Fibroblast of lung (primary cell): Measurements from ENCODE around the gene TNC.

Source experiments
- EZH2 ChIP-seq: IDR thresholded peaks from 2 replicates; pipeline ENCODE4 v1.5.1; 2012; ENCODE audit warnings: low read length, control low read depth, mild to moderate bottlenecking; ENCODE audit errors: missing control alignments
- TF ChIP-seq, protein P1 (sequence below), 2 donors: IDR thresholded peaks in 1 of 2; conservative IDR thresholded peaks in 1 of 2; 1 replicate in 1 of 2; 2 replicates in 1 of 2; pipeline ENCODE4 v1.5.1; 2011 to 2012; ENCODE audit warnings: low read length in 2 of 2, control low read depth in 1 of 2, inconsistent platforms in 1 of 2, low read depth in 1 of 2, mild to moderate bottlenecking in 1 of 2

DNA sequence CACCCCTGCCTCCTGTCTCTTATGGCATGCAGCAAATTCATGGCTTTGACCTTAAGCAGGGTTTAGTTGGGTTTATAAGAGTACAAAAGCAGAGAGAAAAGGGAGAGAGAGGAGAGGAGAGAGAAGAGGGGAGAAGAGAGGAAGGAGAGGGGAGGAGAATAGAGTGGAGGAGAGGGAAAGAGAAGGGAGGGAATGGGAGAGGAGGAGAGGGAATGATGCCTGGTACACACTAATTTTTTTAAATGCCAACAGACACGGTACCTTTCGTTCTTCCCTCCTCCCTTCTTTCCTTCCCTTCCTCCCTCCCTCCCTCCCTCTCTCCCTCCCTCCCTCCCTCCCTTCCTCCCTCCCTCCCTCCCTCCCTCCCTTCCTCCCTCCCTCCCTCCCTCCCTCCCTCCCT, 48.7 kb downstream of the TNC start:
- TF ChIP-seq, protein P1, sequence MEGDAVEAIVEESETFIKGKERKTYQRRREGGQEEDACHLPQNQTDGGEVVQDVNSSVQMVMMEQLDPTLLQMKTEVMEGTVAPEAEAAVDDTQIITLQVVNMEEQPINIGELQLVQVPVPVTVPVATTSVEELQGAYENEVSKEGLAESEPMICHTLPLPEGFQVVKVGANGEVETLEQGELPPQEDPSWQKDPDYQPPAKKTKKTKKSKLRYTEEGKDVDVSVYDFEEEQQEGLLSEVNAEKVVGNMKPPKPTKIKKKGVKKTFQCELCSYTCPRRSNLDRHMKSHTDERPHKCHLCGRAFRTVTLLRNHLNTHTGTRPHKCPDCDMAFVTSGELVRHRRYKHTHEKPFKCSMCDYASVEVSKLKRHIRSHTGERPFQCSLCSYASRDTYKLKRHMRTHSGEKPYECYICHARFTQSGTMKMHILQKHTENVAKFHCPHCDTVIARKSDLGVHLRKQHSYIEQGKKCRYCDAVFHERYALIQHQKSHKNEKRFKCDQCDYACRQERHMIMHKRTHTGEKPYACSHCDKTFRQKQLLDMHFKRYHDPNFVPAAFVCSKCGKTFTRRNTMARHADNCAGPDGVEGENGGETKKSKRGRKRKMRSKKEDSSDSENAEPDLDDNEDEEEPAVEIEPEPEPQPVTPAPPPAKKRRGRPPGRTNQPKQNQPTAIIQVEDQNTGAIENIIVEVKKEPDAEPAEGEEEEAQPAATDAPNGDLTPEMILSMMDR (conservative IDR thresholded peaks at IDR 0.05 in 1 of 2, IDR thresholded peaks at IDR 0.05 in 1 of 2; ENCODE audit: low read depth in 1 of 2, low read length in 2 of 2): no peak
- no peak for TF ChIP-seq EZH2
